HG03575 (cell line): ENCODE data around the gene MZF1.

Experiments
- ATAC-seq: cut with Tn5 transposase; IDR thresholded peaks from one replicate; pipeline ENCODE4 v1.9.1; 2021; ENCODE audit not compliant: unreplicated experiment, insufficient number of reproducible peaks, low FRiP score; ENCODE audit errors: extremely low read depth

Gene MZF1

DNA sequence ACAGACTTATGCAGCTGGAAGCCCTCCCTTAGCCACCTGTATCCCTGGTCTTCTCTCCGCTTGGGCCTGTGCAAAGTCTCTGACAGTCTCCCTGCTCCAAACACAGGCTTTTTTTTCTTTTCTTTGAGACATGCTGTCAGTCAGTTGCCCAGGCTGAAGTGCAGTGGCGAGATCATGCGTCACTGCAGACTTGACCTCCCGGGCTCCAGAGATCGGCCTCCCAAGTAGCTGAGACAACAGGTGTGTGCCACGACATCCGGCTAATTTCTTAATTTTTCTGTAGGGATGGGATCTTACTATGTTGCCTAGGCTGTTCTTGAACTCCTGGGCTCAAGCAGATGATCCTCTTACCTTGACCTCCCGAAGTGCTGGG is 1.6 kb downstream of the MZF1 start:
- no peak for ATAC-seq

DNA sequence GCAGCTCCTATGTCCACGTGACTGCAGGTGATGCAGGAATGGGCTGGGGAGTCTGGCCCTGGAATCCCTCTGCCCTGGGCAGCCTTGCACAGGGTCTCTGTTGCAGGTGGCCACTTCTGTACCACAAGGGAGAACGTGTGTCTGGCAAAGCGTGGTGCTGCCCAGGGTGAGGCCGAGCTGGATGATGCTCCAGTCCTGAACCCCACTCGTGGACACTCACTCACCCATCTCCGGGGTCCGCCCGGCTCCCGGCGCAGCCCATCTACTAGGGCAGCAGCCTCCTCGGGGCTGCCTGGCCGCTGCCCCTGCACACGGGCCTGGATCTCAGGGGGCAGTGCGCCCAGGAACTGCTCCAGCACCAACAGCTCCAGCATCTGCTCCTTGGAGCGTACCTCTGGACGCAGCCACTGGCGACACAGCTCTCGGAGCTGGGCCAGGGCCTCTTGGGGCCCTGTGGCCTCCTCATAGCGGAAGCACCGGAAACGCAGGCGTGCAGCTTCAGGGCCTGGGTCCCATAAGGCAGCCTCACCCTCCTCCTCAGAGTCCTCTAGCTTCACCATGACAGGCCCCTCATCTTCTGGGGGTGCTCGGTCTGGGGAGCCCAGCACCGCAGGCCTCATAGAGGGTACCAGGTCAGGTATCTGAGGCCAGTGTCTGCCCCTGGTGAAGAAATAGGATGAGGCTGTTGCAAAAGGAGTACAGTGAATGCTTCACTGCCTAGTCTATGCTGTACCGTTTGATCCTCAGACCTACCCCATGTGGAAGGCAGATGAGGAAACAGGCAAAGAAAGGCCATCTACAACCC is 2.2 kb downstream of the MZF1 start:
- no peak for ATAC-seq

DNA sequence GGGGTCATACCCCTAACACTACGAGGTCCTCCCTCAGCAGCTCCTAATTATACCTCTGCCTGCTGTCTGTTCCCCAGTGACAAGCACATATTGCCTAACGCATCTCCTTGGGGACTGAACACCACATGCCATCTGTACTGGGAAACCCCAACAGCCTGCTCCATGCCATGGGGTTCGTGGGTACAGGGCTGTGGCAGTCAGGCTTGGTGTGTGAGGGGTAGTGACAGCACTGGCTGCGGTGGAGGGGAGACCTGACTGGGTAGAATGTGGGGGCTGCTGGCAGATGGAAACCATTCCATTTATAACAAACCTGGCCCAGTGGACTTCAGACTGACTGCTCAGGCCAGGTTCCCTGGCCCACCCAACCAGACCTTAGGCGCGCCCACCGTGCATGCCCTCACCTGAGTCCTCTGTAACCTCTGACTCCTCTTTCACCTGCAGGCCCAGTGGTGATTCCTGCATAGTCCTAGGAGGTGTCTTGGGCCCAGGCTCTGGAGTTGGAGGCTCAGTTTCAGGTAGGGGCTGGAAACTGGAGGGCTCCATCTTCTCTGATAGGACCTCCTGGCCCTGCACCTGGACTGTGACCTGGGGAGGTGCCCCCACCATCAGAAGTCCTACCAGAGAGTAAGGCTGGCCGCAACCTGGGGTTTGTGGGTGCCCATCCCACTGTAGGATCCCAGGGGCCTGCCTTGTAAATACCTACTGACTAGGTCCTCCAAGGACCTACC is 3.0 kb downstream of the MZF1 start:
- ATAC-seq, result no peak

DNA sequence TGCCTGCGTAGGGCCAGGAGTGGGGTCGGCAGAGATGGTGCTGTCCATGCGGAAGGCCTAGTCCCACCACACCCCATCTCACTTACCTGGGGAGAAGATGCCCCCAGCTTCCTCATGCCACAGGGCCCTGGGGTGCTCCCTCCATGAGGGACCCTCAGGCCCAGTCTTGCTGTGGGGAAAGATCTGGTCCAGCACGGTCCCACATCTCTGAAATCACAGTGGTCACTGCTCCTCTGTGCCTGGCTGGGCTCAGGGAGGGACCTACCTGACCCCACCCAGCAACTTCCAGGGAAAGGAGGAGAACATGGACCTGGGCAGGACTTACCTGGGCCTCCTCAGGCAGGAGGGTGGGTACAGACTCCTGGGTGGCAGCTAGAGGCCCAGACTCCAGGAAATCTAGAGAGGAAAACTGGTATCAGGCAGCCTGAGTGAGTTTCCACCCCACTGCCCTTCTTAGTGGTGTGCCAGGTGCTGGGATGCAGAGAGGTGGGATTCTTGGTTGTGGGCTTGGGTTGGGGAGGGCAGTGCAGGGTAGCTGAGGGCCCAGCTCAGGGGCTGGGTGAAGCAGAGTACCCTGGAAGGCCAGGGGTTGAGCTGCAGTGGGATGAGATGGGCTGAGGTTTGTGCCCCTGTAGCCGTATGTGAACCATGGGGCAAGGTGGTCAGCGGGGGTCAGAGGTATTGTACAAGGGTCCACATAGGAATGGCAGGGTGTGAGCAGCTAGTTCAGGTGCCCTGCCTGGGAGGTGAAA is 3.8 kb downstream of the MZF1 start:
- no peak for ATAC-seq

DNA sequence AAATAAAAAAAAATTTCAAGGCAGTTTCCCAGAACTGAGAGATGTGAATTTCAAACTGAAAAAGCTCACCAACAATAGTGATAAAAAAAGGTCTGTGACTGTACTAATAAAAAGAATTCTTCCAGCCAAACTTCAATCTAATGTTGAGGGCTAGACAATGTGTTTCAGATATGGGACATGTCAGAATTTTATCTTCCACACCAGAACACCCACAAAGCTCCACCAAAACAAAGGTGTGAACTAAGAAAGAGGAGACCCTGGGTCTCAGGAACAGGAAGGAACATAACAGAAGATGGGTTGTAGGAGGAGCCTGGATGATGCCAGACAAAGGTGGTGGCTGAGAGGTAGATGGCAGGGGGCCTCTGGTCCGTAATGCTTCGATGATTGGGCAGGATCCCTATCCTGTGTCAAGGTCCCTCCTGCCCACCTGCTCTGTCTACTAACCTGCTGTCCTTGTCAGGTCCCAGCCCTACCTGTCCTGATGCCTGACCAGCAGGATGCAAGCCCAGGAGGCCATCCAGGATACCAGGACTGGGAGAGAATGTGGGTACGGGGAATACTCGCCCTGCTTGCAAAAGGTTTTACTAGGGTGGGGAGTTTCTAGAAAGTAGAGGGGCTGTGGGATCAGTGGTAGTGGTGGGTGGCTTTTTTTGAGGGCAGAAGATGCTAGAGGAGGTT is 4.5 kb downstream of the MZF1 start:
- ATAC-seq, result no peak

DNA sequence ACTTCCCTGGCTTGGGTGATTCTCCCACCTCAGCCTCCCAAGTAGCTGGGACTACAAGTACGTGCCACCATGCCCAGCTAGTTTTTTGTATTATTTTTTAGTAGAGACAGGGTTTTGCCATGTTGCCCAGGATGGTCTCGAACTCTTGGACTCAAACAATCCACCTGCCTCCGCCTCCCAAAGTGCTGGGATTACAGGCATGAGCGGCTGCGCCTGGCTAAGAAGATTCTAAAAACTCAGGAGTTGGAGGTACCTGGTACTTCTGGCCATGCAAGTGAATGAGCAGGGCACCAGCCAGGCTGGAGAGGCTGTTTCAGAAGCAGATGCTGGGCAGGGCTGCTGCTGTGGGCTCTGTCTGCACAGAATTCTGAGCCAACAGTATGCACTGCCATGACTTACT is 6.1 kb downstream of the MZF1 start:
- ATAC-seq, result no peak

DNA sequence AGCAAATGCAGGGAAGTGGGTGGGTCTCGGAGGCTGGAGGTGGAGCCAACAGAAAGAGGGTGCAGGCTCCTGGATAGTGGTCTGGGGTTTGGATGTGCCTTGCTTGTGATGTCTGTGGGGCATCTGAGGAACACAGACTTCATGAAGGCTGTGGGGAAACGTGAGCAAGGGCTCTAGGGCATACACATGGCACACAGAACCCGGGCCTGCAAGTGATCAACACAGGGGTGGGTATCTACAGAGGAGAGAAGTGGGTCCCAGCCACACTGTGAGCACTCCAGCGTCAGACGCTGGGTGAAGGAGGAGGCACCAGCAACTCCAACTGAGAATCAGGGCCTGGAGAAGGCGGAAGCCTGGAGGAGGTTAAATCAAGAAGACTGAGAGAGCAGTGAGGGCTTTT is 9.3 kb downstream of the MZF1 start:
- no peak for ATAC-seq

DNA sequence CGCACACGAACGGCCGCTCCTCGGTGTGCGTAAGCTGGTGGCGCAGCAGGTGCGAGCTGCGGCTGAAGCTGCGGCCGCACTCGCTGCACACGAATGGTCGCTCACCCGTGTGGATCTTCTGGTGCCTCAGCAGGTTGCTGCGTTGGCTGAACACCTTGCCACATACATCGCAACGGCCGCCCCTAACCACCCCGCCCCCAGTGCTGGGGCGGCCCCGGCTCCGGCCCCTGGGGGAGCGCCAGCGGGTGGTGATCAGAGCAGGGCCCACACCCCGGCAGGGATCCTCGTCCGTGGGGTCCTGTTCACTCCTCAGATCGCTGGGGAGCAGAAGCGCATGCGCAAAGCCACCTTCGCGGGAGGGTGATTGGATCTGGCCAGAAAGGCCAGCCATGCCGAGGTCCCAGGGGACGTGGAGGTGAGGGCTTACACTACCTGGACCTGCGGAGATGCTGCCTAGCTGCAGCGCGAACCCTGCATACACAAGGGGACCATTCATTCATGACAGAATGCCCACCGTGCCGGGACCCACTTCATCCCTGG is 10.0 kb downstream of the MZF1 start:
- ATAC-seq, result no peak

DNA sequence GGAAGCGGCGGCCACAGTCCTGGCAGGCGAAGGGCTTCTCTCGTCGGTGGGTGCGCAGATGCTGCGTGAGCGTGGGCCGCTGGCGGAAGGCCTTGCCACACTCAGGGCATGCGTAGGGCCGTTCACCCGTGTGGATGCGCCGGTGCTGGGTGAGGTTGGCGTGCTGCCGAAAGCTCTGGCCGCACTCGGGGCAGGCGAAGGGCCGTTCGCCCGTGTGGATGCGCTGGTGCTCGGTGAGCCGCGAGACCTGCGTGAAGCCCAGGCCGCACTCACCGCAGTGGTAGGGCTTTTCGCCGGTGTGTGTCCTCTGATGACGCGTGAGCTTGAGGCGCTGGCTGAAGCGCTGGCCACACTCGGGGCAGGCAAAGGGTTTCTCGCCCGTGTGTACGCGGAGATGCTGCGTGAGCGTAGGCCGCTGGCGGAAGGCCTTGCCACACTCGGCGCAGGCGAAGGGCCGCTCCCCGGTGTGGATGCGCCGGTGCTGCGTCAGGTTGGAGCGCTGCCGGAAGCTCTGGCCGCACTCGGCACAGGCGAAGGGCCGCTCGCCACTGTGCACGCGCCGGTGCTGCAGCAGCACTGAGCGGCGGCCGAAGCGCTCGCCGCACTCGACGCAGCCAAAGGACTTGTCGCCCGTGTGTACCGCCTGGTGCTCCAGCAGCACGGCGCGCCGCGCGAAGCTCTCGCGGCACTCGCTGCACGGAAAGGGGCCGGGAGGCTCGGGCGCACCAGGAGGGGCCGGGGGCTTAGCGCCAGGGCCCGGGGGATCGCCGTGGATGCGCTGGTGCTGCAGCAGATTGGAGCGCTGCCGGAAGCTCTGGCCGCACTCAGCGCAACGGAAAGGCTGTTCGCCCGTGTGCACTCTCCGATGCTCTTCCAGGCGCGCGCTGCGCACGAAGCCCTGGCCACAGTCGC is 10.8 kb downstream of the MZF1 start:
- ATAC-seq, result no peak

DNA sequence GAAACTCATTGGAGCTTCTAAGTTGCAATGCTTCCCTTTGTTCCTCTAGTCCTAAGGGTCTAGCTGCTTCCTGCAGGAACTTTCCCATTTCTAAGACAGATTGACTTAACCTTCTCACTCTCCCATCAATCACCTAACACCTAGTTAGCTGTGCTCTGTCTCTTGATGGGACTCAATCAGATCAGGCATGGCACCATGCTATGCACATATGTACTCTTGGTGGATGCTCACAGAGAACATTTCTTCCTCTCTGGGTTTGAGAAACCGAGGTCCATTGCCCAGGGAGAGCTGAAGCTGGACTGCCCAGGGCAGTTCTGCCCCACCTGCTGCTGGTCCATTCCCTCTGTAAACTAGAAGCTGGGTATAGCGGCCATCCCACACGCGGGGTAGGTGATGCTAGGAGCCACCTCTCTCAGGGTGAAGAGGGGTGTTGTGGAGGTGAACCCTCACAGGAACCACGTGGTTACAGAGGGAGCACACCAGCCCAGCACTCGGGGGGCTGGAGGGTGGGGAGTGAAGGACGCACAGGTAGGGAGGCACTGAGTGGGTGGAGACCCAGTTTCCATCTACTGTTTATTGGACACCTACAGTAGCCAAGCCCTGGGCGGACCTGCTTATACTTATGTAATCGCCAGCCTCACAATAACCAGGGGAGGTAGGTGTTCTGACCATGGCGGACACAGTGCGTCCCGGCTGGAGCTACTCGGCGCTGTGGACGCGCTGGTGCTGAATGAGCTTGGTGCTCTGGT is 11.6 kb downstream of the MZF1 start:
- ATAC-seq, result no peak

DNA sequence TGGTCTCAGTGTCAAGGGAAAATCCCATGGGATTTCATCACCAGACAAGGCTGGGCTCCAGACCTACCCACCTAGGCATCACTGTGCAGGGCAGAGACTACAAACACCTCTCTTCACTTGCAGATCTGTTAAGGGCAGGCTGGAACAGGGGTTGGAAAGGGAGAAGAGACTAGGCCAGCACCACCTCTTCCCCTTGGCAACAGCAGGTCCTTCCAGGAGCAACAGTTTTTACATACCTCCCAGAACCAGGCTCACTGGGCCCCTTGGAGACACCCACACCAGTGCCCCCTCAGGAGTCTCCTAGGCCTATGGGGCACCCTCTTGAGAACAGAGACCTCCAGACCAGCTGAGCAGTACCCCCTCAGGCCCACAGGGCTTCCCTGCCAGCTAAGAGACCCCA is 12.2 kb downstream of the MZF1 start:
- ATAC-seq, result no peak

DNA sequence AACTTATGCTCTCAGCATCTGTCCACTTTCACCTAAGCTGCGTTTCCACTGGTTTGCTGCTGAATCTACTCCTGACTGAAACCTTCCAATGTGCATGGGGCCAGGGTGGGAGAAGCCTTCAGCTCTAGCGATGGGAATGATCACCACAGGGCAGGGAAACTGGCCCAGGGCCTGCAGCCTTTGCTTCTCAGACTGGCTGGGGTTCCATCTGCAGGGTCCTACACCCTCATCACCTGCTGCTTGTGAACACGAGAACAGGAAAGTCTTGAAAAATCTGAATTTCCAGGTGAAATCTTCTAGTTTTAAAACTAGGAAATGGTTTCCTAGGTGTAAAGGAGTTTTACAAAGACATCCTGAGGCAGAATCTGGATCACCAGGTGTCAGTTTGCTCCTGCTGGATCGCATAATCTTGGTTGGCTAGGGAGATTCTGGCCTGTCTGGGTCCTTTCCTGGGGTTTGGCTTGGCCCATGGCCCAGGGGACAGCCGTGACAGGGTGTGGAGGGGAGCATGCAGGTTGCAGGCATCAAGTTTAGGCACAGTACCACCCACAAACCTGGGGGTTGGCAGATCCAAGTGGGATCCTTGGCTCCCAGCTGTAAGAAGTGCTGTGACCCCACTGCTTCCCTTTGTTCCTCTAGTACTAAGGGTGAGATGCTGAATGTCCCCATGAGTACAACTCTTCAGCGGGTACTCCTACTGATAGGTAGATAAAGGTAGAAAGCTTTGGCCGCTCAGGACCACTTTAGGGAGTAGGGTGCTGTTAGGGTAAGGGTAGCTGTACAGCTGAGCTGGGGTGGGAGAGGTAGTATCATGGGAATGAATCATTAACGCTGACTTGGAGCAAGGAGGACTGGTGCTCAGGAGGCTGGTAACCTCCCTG is 12.9 kb downstream of the MZF1 start:
- no peak for ATAC-seq

DNA sequence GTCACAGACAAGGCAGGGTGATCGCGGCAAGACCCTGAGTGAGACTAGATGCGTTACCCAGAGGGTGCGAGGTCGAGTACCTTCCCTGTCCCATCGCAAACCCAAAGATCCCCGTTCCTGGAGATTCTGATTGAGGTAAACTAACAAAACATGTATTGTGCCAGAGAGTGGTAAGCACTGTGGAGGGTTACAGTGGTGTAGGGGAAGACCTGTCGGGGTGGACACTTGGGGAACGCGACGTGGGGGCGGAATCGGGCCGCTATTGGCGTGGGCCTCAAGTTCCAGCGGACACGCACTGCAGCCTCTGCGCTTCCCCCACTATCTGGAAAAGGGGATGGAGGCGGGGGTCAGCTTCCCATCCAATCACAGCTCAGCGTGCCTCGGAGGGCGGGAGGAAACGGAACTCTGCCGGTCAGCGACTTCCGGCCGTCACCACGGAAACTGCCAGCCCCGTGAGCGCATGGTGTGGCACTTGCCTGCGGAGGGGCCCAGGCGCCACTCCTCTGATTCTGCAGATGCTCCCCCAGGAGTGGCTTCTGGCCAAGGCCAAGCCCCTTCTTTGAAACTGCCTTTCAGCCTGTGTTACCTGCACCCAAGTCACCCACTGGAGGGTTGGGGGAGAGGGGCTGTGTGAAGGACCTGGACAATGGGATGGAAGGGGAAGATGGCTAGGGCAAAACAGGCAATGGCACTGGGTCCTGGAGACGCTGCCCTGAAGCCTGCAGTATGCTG is 13.7 kb downstream of the MZF1 start:
- no peak for ATAC-seq

DNA sequence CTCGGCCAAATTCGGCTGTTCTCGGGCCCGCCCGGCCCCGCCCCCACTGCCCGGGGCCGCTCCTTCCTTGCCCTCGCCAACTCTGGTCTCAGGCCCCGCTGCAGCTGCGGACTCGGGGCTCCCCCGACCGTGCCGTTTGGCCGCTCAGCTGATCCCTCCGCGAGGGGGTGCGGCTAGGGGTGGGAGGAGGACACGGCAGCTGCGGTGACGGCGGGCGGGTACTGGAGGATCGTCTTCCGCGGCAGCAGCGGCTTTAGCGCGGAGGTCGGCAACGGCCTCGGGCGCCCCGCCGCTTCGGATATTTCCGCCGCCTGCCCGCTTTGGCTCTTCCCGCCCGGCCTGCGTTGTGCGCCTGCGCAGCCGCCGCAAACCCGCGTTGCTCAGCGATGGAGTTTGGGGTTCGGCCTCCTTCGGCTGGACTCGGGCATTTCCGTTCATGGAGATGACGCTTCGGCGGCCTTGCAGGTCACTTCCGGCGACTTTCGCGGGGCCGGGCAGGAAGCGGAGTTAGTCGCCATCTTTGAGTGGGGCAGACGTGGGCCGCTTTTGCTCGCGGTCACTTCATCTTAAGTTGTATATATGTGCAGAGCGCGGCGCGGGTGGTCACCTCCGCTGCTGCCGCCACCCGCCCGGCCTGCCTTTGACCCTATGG is 14.4 kb downstream of the MZF1 start:
- no peak for ATAC-seq

DNA sequence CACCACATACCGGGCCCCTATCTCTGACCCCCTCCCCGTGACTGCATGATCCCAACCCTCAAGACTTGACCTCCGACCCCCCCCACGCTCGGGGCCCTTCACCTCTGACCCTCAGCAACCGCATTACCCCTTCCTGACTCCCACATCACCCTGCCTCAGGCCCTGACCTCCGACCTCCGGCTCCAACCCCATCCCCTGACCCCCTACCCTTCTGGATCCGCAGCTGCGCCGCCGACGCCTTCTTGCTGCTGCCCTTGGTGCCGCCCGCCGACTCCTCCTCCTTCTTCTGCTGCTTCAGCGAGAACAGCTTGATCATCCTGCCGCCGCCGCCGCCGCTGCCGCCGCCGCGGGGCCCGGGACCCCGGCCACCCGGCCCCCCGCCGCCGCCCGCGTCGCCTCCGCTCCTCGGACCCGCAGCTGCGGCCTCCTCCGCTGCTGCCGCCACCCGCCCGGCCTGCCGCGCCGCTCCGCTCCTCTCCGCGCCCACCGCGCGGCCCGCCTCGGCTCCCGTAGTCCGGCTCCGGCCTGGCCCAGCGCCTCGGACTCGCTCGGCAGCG is 15.0 kb downstream of the MZF1 start, which contains the start of gene UBE2M:
UBE2M (minus strand) TSS at position 546 of the 557 bp plus-strand sequence; CDS start at position 316, 230 bp downstream.
- no peak for ATAC-seq
